Stimulated activated CD8-positive, alpha-beta memory T cell treated with anti-CD3 and anti-CD28 coated beads, Interleukin-15, amount 100 ng/mL, for 4 hours (primary cell): Measurements from ENCODE around the gene LONRF2.
"Not testable (repeated sequence)": the region's sequence is repeated elsewhere in the genome, so short reads cannot be mapped to it uniquely, and the experiment has no call there.

Experiments
- DNase-seq, 2 donors: peaks; one replicate each; pipeline ENCODE4 v3.0.0-alpha.2; 2020; ENCODE audit warnings: low read depth in 2 of 2

The LONRF2 gene

GRCh38 chr2:100321866-100322820 is at the start of gene LONRF2:
Gene LONRF2, minus strand, starts transcription at chr2:100322501. Its CDS starts 408 bp downstream, at chr2:100322093.
- DNase-seq = no peak

GRCh38 chr2:100367163-100367562 is 44.9 kb upstream of the LONRF2 start:
- no peak for DNase-seq

GRCh38 chr2:100365434-100365833 is 43.1 kb upstream of the LONRF2 start:
- no peak for DNase-seq

GRCh38 chr2:100362269-100362668 is 40.0 kb upstream of the LONRF2 start:
- not testable (repeated sequence) for DNase-seq

GRCh38 chr2:100359576-100359975 is 37.3 kb upstream of the LONRF2 start:
- DNase-seq = no peak

GRCh38 chr2:100358554-100358953 is 36.3 kb upstream of the LONRF2 start:
- DNase-seq = no peak

- DNase-seq = no peak
Measured at GRCh38 chr2:100352521-100352920, 30.2 kb upstream of the LONRF2 start.

GRCh38 chr2:100350661-100351185 is 28.4 kb upstream of the LONRF2 start:
- no peak for DNase-seq

- DNase-seq = not testable (repeated sequence)
Measured at GRCh38 chr2:100345144-100345543, 22.8 kb upstream of the LONRF2 start.

GRCh38 chr2:100344433-100344832 is 22.1 kb upstream of the LONRF2 start:
- no peak for DNase-seq

GRCh38 chr2:100342466-100342865 is 20.2 kb upstream of the LONRF2 start:
- not testable (repeated sequence) for DNase-seq

GRCh38 chr2:100339823-100340222 is 17.5 kb upstream of the LONRF2 start:
- no peak for DNase-seq

- DNase-seq = no peak
Measured at GRCh38 chr2:100334929-100335328, 12.6 kb upstream of the LONRF2 start.

GRCh38 chr2:100327742-100328141 is 5.4 kb upstream of the LONRF2 start:
- DNase-seq = no peak

GRCh38 chr2:100321179-100321865 is 979 bp downstream of the LONRF2 start:
- no peak for DNase-seq

GRCh38 chr2:100320547-100321178 is 1.6 kb downstream of the LONRF2 start:
- no peak for DNase-seq

- no peak for DNase-seq
Measured at GRCh38 chr2:100317634-100318033, 4.7 kb downstream of the LONRF2 start.

GRCh38 chr2:100309973-100310719 is 12.2 kb downstream of the LONRF2 start:
- no peak for DNase-seq

GRCh38 chr2:100309311-100309710 is 13.0 kb downstream of the LONRF2 start:
- DNase-seq = no peak

GRCh38 chr2:100303744-100304143 is 18.6 kb downstream of the LONRF2 start:
- no peak for DNase-seq

- DNase-seq = no peak
Measured at GRCh38 chr2:100302585-100302892, 19.8 kb downstream of the LONRF2 start.
